ENCODE data around the gene HECTD1.
"Not testable (repeated sequence)": the region's sequence is repeated elsewhere in the genome, so short reads cannot be mapped to it uniquely, and the experiment has no call there.

Gene HECTD1

GRCh38 chr14:31057035-31057434, 150.6 kb downstream of the HECTD1 start:
- no peak for DNase-seq
- Histone ChIP-seq H3K9me3 (ENCODE audit: severe bottlenecking) (no peaks in the 10 kb centered on the region), H3K27me3 (ENCODE audit: insufficient read depth, low read depth, severe bottlenecking) (no peaks in the 10 kb centered on the region), H3K36me3 (no peaks in the 10 kb centered on the region), H3K4me3 (ENCODE audit: low read depth, low read length) (no peak overlapping the region), H3K27ac (peak overlapping the region; percentile 76)
- no peak for TF ChIP-seq CTCF (IDR thresholded peaks at IDR 0.05; ENCODE audit: low read depth, low read length)

- H3K27me3 ChIP-seq (ENCODE audit: insufficient read depth, low read depth, severe bottlenecking); H3K27ac ChIP-seq; DNase-seq; H3K4me3 ChIP-seq (ENCODE audit: low read depth, low read length); H3K9me3 ChIP-seq (ENCODE audit: severe bottlenecking); H3K36me3 ChIP-seq: not testable (repeated sequence)
These were observed 154.5 kb downstream of the HECTD1 start for GRCh38 chr14:31052905-31053586.

- no peak for DNase-seq
- Histone ChIP-seq H3K36me3 (no peaks in the 10 kb centered on the region), H3K4me3 (ENCODE audit: low read depth, low read length) (no peak overlapping the region), H3K27me3 (ENCODE audit: insufficient read depth, low read depth, severe bottlenecking) (no peaks in the 10 kb centered on the region), H3K27ac (no peak overlapping the region), H3K9me3 (ENCODE audit: severe bottlenecking) (no peaks in the 10 kb centered on the region)
- no peak for TF ChIP-seq CTCF (IDR thresholded peaks at IDR 0.05; ENCODE audit: low read depth, low read length)
These were observed 156.1 kb downstream of the HECTD1 start for GRCh38 chr14:31051511-31051910.

DNA sequence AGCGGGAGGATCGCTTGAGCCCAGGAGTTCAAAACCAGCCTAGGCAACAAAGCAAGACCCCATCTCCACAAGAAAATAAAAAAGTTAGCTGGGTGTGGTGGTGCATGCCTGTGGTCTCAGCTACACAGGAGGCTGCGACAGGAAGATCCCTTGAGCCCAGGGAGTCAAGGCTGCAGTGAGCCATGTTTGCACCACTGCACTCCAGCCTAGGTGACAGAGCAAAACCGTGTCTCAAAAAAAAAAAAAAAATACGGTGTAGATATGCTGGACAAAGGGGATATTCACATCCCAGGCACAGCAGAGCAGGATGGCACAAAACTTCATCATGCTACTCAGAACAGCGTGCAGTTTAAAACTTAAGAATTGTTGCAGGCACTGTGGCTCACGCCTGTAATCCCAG, 156.6 kb downstream of the HECTD1 start:
- Histone ChIP-seq H3K4me3 (ENCODE audit: low read depth, low read length) (no peak overlapping the region), H3K27ac (no peak overlapping the region), H3K27me3 (ENCODE audit: insufficient read depth, low read depth, severe bottlenecking) (no peaks in the 10 kb centered on the region), H3K9me3 (ENCODE audit: severe bottlenecking) (no peaks in the 10 kb centered on the region), H3K36me3 (no peaks in the 10 kb centered on the region)
- DNase-seq, result no peak
- TF ChIP-seq CTCF (IDR thresholded peaks at IDR 0.05; ENCODE audit: low read depth, low read length), result no peak

Data from WERI-Rb-1 (cell line).